H9 (cell line): ENCODE measurements around the gene OSBP2. TPM values are rescaled to one million over a fixed set of nuclear protein-coding genes. Genes with fewer than 3 reads are reported as not detected.

ENCODE experiments used
- DNase-seq: peaks from one replicate; pipeline ENCODE4 v3.0.0-alpha.2; 2017
- H2AFZ ChIP-seq: one replicate; pipeline ENCODE4 v1.6.1; 2013; ENCODE audit warnings: mild to moderate bottlenecking, low read length, control low read depth, moderate library complexity
- H2AK5ac ChIP-seq: 2 replicates; pipeline ENCODE4 v1.6.1; 2013; ENCODE audit warnings: low read length, control low read depth, mixed read lengths; ENCODE audit not compliant: insufficient read length
- H2BK120ac ChIP-seq: one replicate; pipeline ENCODE4 v1.6.1; 2013; ENCODE audit warnings: low read depth, mild to moderate bottlenecking, low read length, control low read depth, inconsistent platforms; ENCODE audit not compliant: poor library complexity, severe bottlenecking
- H2BK12ac ChIP-seq: 2 replicates; pipeline ENCODE4 v1.6.1; 2013; ENCODE audit warnings: low read length, control low read depth, mixed read lengths, low read depth; ENCODE audit not compliant: insufficient read length
- H2BK15ac ChIP-seq: 2 replicates; pipeline ENCODE4 v1.6.1; 2013; ENCODE audit warnings: low read depth, low read length, control low read depth
- H2BK20ac ChIP-seq: one replicate; pipeline ENCODE4 v1.6.1; 2013; ENCODE audit warnings: low read depth, mild to moderate bottlenecking, low read length, control low read depth, inconsistent platforms; ENCODE audit not compliant: poor library complexity, severe bottlenecking
- H2BK5ac ChIP-seq: 2 replicates; pipeline ENCODE4 v1.6.1; 2013; ENCODE audit warnings: low read length, control low read depth, mixed read lengths; ENCODE audit not compliant: insufficient read length
- H3K14ac ChIP-seq: 2 replicates; pipeline ENCODE4 v1.6.1; 2013; ENCODE audit warnings: low read length, control low read depth; ENCODE audit not compliant: insufficient read depth
- H3K18ac ChIP-seq: 2 replicates; pipeline ENCODE4 v1.6.1; 2013; ENCODE audit warnings: low read depth, mild to moderate bottlenecking, mixed read lengths, low read length, control low read depth; ENCODE audit not compliant: insufficient read length
- H3K23ac ChIP-seq: 2 replicates; pipeline ENCODE4 v1.6.1; 2013; ENCODE audit warnings: low read length, control low read depth, mixed read lengths, low read depth; ENCODE audit not compliant: insufficient read length
- H3K23me2 ChIP-seq: 2 replicates; pipeline ENCODE4 v1.6.1; 2013; ENCODE audit warnings: low read depth, mild to moderate bottlenecking, mixed read lengths, low read length, control low read depth; ENCODE audit not compliant: insufficient read length, poor library complexity, severe bottlenecking
- H3K27ac ChIP-seq: 2 replicates; pipeline ENCODE4 v1.5.1; 2013; ENCODE audit warnings: low read length, control low read depth, mixed read lengths, low read depth; ENCODE audit not compliant: insufficient read length
- H3K27me3 ChIP-seq: 2 replicates; pipeline ENCODE4 v1.6.1; 2013; ENCODE audit warnings: low read length, control low read depth, inconsistent platforms; ENCODE audit not compliant: insufficient read depth
- H3K4ac ChIP-seq: 2 replicates; pipeline ENCODE4 v1.6.1; 2013; ENCODE audit warnings: low read depth, mild to moderate bottlenecking, control low read depth, inconsistent platforms, low read length, moderate library complexity
- H3K4me1 ChIP-seq: 2 replicates; pipeline ENCODE4 v1.6.1; 2013; ENCODE audit warnings: low read length, control low read depth, inconsistent platforms; ENCODE audit not compliant: insufficient read depth
- H3K4me2 ChIP-seq: 2 replicates; pipeline ENCODE4 v1.6.1; 2013; ENCODE audit warnings: low read length, control low read depth, mixed read lengths; ENCODE audit not compliant: insufficient read length, insufficient read depth
- H3K56ac ChIP-seq: 2 replicates; pipeline ENCODE4 v1.6.1; 2013; ENCODE audit warnings: low read depth, mild to moderate bottlenecking, mixed read lengths, low read length, control low read depth; ENCODE audit not compliant: insufficient read length
- H3K79me1 ChIP-seq: 2 replicates; pipeline ENCODE4 v1.6.1; 2013; ENCODE audit warnings: low read depth, mild to moderate bottlenecking, moderate library complexity, low read length, control low read depth, inconsistent platforms; ENCODE audit not compliant: insufficient read depth, poor library complexity, severe bottlenecking
- H3K79me2 ChIP-seq: 2 replicates; pipeline ENCODE4 v1.6.1; 2013; ENCODE audit warnings: low read length, control low read depth, inconsistent platforms; ENCODE audit not compliant: insufficient read depth
- H3K9ac ChIP-seq: 2 replicates; pipeline ENCODE4 v1.6.1; 2013; ENCODE audit warnings: low read length, control low read depth, mixed read lengths; ENCODE audit not compliant: insufficient read length; ENCODE audit errors: extremely low read depth
- H3K9me3 ChIP-seq: one replicate; pipeline ENCODE4 v1.6.1; 2013; ENCODE audit warnings: low read depth, low read length, inconsistent platforms; ENCODE audit not compliant: control insufficient read depth
- H3T11ph ChIP-seq: one replicate; pipeline ENCODE4 v1.6.1; 2013; ENCODE audit warnings: mild to moderate bottlenecking, low read length, control low read depth, inconsistent platforms
- H4K20me1 ChIP-seq: one replicate; pipeline ENCODE4 v1.6.1; 2013; ENCODE audit not compliant: control insufficient read depth, insufficient read length, insufficient read depth
- H4K5ac ChIP-seq: 2 replicates; pipeline ENCODE4 v1.6.1; 2013; ENCODE audit warnings: low read depth, mild to moderate bottlenecking, mixed read lengths, low read length, control low read depth; ENCODE audit not compliant: insufficient read length
- H4K8ac ChIP-seq: replicated peaks from 2 replicates; pipeline ENCODE4 v1.6.1; 2013; ENCODE audit warnings: low read length, control low read depth, mixed read lengths, low read depth; ENCODE audit not compliant: insufficient read length
- H4K91ac ChIP-seq: 2 replicates; pipeline ENCODE4 v1.6.1; 2013; ENCODE audit warnings: low read depth, mild to moderate bottlenecking, moderate library complexity, mixed read lengths, low read length, control low read depth; ENCODE audit not compliant: insufficient read length
- H3K27ac Mint-ChIP-seq, 3 experiments: 2 replicates in 2 of 3; 3 replicates in 1 of 3; pipeline ENCODE4 v1.8.0; 2020 to 2021; ENCODE audit warnings: mixed read lengths in 3 of 3, mild to moderate bottlenecking in 1 of 3, moderate library complexity in 1 of 3
- H3K27me3 Mint-ChIP-seq: 2 replicates; pipeline ENCODE4 v1.8.0; 2021; ENCODE audit warnings: low read depth, mild to moderate bottlenecking, moderate library complexity, mixed read lengths
- H3K36me3 Mint-ChIP-seq, 3 experiments: 2 replicates in 2 of 3; 3 replicates in 1 of 3; pipeline ENCODE4 v1.8.0; 2020 to 2021; ENCODE audit warnings: low read depth in 3 of 3, mixed read lengths in 3 of 3; ENCODE audit not compliant: insufficient read depth in 1 of 3
- H3K4me1 Mint-ChIP-seq, 2 experiments: 2 replicates each; pipeline ENCODE4 v1.8.0; 2020; ENCODE audit warnings: mixed read lengths in 2 of 2
- H3K4me3 Mint-ChIP-seq, 2 experiments: 2 replicates in 1 of 2; 3 replicates in 1 of 2; pipeline ENCODE4 v1.8.0; 2020 to 2021; ENCODE audit warnings: mild to moderate bottlenecking in 2 of 2, mixed read lengths in 2 of 2, moderate library complexity in 1 of 2
- H3K9me3 Mint-ChIP-seq, 2 experiments: 2 replicates in 1 of 2; 3 replicates in 1 of 2; pipeline ENCODE4 v1.8.0; 2020; ENCODE audit warnings: mild to moderate bottlenecking in 2 of 2, mixed read lengths in 2 of 2, moderate library complexity in 1 of 2
- CTCF ChIP-seq: fragments of 200-600 bp; sonication (generic); conservative IDR thresholded peaks from 3 replicates; pipeline ENCODE4 v1.8.0; 2021; ENCODE audit warnings: antibody characterized with exemption, mild to moderate bottlenecking
- WGBS: extraction: QIAGEN DNeasy Blood & Tissue Kit; methylation state at CpG from one replicate; pipeline ENCODE4 v1.1.7; 2013; ENCODE audit warnings: missing lambda C conversion rate, low lambda C conversion rate, mixed read lengths; ENCODE audit not compliant: insufficient read length; ENCODE audit errors: extremely low coverage; 5-methylcytosine and 5-hydroxymethylcytosine counted together
- total RNA-seq: library from RNA; stranded (reverse); gene quantifications from 2 replicates; pipeline ENCODE4 v1.2.1, GENCODE V29; 2021

The OSBP2 gene
- total RNA-seq, 1 experiment from 2014 or later, result 3.4 TPM

GRCh38 chr22:30665786-30666185 lies 28.9 kb upstream of the OSBP2 start:
- peaks cover 2% of the 10 kb centered on the region; the same call in 1 of the 2 replicates for H3K4me1 ChIP-seq
- H4K20me1 ChIP-seq, result no peaks in the 10 kb centered on the region
- TF ChIP-seq CTCF, result no peak
- H3K4me2 ChIP-seq, result no peak overlapping the region
- H3K9ac ChIP-seq, result no peak overlapping the region
- no peak overlapping the region for H2BK15ac ChIP-seq
- WGBS, result no CpG with 5 or more reads among the region's 4 CpGs
- H3K27ac Mint-ChIP-seq, result no peak overlapping the region
- no peak overlapping the region for H4K91ac ChIP-seq
- no peak overlapping the region for H2AFZ ChIP-seq
- H3K27me3 Mint-ChIP-seq, result peaks cover 45% of the 10 kb centered on the region
- H2BK20ac ChIP-seq, result no peak overlapping the region
- H3K27me3 ChIP-seq, result peaks cover 6% of the 10 kb centered on the region; the same call in 1 of the 2 replicates
- H3K56ac ChIP-seq, result no peak overlapping the region
- no peak overlapping the region for H2BK12ac ChIP-seq
- H3K36me3 Mint-ChIP-seq, result peaks cover 0 to 10% (median 10%) of the 10 kb centered on the region in 3 experiments; a peak in 4 of 7 replicates
- no peak overlapping the region for H4K8ac ChIP-seq
- H3K79me2 ChIP-seq, result no peaks in the 10 kb centered on the region
- peaks cover 15 to 16% of the 10 kb centered on the region in 2 experiments for H3K4me1 Mint-ChIP-seq
- H2AK5ac ChIP-seq, result no peak overlapping the region
- H3K27ac ChIP-seq, result no peak overlapping the region
- H3K18ac ChIP-seq, result no peak overlapping the region
- H3K4me3 Mint-ChIP-seq, result no peak overlapping the region; a peak in 1 of 5 replicates
- no peak overlapping the region for H2BK120ac ChIP-seq
- no peaks in the 10 kb centered on the region for H3K79me1 ChIP-seq
- no peak overlapping the region for H3T11ph ChIP-seq
- no peaks in the 10 kb centered on the region for H3K9me3 Mint-ChIP-seq
- H3K23ac ChIP-seq, result no peak overlapping the region
- no peak overlapping the region for H2BK5ac ChIP-seq
- no peak for DNase-seq
- no peak overlapping the region for H3K4ac ChIP-seq
- H4K5ac ChIP-seq, result no peak overlapping the region
- no peaks in the 10 kb centered on the region for H3K9me3 ChIP-seq
- no peak overlapping the region for H3K14ac ChIP-seq
- H3K23me2 ChIP-seq, result peaks cover 16% of the 10 kb centered on the region
